ENCODE results near the gene PRKCG.
A peak's percentile ranks its signal among the peaks of the same experiment; 100 is the strongest.

Gene PRKCG

DNA sequence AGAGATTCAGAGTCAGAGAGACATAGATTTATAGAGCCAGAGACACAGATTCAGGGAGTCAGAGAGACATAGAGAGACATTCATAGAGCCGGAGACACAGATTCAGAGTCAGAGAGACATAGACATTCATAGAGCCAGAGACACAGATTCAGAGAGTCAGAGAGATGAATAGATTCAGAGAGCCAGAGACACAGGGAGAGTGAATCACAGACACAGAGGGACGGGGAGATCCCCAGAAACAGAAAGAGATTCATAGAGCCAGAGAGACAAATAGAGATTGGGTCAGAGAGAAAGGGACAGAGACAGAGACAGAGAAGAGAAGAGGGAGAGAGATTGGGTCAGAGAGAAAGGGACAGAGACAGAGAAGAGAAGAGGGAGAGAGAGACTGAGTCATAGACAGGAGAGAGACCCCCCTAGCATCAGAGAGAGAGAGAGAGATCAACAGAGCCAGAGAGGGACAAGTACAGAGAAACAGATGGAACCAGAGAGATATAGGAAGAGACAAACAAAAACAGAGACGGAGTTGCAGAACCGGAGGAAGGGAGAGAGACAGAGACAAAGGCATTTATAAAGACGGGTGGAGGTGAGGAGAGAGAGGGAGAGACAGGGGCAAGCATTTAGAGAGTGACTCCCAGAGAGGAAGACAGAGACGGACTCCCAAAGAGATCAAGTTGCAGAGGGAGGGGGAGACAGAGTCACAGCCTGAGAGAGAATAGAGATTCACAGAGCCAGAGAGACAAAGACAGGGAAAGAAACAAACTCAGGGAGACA lies 1.1 kb upstream of the PRKCG start:
- Histone ChIP-seq H3K27ac (ENCODE audit: low read depth in 2 of 2, low read length in 2 of 2) (no peak overlapping the region), H3K36me3 (ENCODE audit: control insufficient read depth in 2 of 2, insufficient read depth in 2 of 2, low read length in 2 of 2) (peaks cover 0 to 1% of the 10 kb centered on the region in 2 donors), H3K27me3 (ENCODE audit: control insufficient read depth in 2 of 2, insufficient read depth in 2 of 2, low read length in 2 of 2) (peaks cover 30 to 31% of the 10 kb centered on the region in 2 donors), H3K9me3 (ENCODE audit: control insufficient read depth in 2 of 2, low read length in 2 of 2) (no peaks in the 10 kb centered on the region), H3K4me1 (ENCODE audit: control insufficient read depth in 2 of 2, insufficient read depth in 2 of 2, low read length in 2 of 2) (peaks cover 11 to 19% of the 10 kb centered on the region in 2 donors), H3K9ac (ENCODE audit: low read depth in 1 of 2, low read length in 2 of 2) (no peak overlapping the region), H3K4me3 (ENCODE audit: low read length in 2 of 2) (no peak overlapping the region)

DNA sequence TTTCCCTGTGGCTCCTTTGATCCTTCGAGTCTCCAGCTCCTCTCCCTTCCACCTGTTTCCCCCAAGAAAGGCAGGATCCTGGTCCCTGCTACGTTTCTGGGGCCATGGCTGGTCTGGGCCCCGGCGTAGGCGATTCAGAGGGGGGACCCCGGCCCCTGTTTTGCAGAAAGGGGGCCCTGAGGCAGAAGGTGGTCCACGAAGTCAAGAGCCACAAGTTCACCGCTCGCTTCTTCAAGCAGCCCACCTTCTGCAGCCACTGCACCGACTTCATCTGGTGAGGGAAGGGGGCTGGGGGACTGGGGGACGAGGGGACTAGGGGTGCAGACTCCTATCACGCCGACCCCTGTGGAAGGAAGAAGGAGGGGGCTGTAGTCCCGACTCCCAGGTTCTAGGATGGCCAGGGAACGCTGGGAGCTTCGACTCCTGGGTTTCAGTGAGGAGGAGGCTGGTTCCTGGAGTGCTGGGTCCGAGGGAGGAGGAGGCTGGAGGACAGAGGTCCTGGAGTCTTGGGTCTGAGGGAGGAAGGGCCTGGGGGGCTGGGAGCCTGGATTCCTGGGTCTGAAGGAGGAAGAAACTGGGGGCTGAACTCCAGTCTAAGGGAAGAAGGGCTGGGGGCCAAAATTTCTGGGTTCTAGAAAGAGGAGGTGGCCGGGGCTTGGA lies 524 bp downstream of the PRKCG start:
- Histone ChIP-seq H3K9ac (ENCODE audit: low read depth in 1 of 2, low read length in 2 of 2) (no peak overlapping the region), H3K9me3 (ENCODE audit: control insufficient read depth in 2 of 2, low read length in 2 of 2) (no peaks in the 10 kb centered on the region), H3K27me3 (ENCODE audit: control insufficient read depth in 2 of 2, insufficient read depth in 2 of 2, low read length in 2 of 2) (peaks cover 30 to 31% of the 10 kb centered on the region in 2 donors), H3K27ac (ENCODE audit: low read depth in 2 of 2, low read length in 2 of 2) (no peak overlapping the region), H3K4me3 (ENCODE audit: low read length in 2 of 2) (peak overlapping the region in 1 of 2 donors; percentile 44), H3K4me1 (ENCODE audit: control insufficient read depth in 2 of 2, insufficient read depth in 2 of 2, low read length in 2 of 2) (peaks cover 11 to 19% of the 10 kb centered on the region in 2 donors), H3K36me3 (ENCODE audit: control insufficient read depth in 2 of 2, insufficient read depth in 2 of 2, low read length in 2 of 2) (no peaks in the 10 kb centered on the region)

DNA sequence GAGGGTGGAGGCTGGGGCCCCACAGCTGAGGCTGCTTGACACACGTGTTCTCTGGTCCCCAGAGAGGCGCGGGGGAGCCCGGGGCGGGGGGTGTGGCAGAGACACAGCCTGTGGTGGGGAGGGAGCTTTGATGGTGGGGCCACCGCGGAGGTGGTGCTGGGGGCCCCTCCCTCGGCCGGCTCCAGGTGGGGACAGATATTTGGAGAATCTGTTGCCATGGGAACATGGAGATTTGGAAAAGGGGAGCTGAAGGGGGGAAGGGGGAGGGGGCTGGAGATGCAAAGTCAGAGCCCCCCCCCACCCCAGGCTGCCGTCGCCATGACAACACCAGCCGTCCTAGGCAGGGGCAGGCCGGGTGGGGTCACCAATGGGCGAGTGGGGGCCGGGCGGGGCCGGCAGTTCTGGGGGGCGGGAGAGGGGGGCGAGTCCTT lies 1.2 kb downstream of the PRKCG start:
- no peaks in the 10 kb centered on the region for H3K9me3 ChIP-seq (ENCODE audit: control insufficient read depth in 2 of 2, low read length in 2 of 2)
- H3K36me3 ChIP-seq (ENCODE audit: control insufficient read depth in 2 of 2, insufficient read depth in 2 of 2, low read length in 2 of 2): no peaks in the 10 kb centered on the region
- no peak overlapping the region for H3K4me3 ChIP-seq (ENCODE audit: low read length in 2 of 2)
- no peak overlapping the region for H3K27ac ChIP-seq (ENCODE audit: low read depth in 2 of 2, low read length in 2 of 2)
- H3K9ac ChIP-seq (ENCODE audit: low read depth in 1 of 2, low read length in 2 of 2): no peak overlapping the region
- peaks cover 11 to 19% of the 10 kb centered on the region in 2 donors for H3K4me1 ChIP-seq (ENCODE audit: control insufficient read depth in 2 of 2, insufficient read depth in 2 of 2, low read length in 2 of 2)
- peaks cover 30 to 31% of the 10 kb centered on the region in 2 donors for H3K27me3 ChIP-seq (ENCODE audit: control insufficient read depth in 2 of 2, insufficient read depth in 2 of 2, low read length in 2 of 2)

DNA sequence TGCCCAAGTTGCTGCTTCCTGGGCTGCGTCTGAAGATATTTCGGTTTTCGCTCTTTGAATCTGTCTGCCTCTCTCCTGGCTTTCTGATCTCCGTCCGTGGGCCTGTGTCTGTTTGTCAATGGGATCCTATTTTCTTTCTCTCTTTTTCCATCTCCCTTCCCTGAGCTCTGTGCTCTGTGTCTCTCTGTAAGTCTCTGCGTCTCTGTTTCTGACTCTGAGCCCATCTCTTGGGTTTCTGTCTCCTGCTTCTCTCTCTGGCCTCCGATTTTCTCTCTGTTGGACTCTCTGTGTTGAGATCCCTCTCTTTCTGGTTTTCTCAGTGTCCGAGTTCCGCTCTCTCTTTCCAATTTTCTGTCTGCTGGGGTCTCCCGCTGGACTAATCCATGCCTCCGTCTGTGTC lies 1.7 kb downstream of the PRKCG start:
- Histone ChIP-seq H3K27me3 (ENCODE audit: control insufficient read depth in 2 of 2, insufficient read depth in 2 of 2, low read length in 2 of 2) (peaks cover 30 to 31% of the 10 kb centered on the region in 2 donors), H3K9me3 (ENCODE audit: control insufficient read depth in 2 of 2, low read length in 2 of 2) (no peaks in the 10 kb centered on the region), H3K36me3 (ENCODE audit: control insufficient read depth in 2 of 2, insufficient read depth in 2 of 2, low read length in 2 of 2) (no peaks in the 10 kb centered on the region), H3K4me1 (ENCODE audit: control insufficient read depth in 2 of 2, insufficient read depth in 2 of 2, low read length in 2 of 2) (peaks cover 10 to 17% of the 10 kb centered on the region in 2 donors), H3K9ac (ENCODE audit: low read depth in 1 of 2, low read length in 2 of 2) (no peak overlapping the region), H3K4me3 (ENCODE audit: low read length in 2 of 2) (no peak overlapping the region), H3K27ac (ENCODE audit: low read depth in 2 of 2, low read length in 2 of 2) (no peak overlapping the region)

- Histone ChIP-seq H3K4me1 (ENCODE audit: control insufficient read depth in 2 of 2, insufficient read depth in 2 of 2, low read length in 2 of 2) (peaks cover 8 to 14% of the 10 kb centered on the region in 2 donors), H3K4me3 (ENCODE audit: low read length in 2 of 2) (no peak overlapping the region), H3K27ac (ENCODE audit: low read depth in 2 of 2, low read length in 2 of 2) (no peak overlapping the region), H3K36me3 (ENCODE audit: control insufficient read depth in 2 of 2, insufficient read depth in 2 of 2, low read length in 2 of 2) (no peaks in the 10 kb centered on the region), H3K9ac (ENCODE audit: low read depth in 1 of 2, low read length in 2 of 2) (no peak overlapping the region), H3K27me3 (ENCODE audit: control insufficient read depth in 2 of 2, insufficient read depth in 2 of 2, low read length in 2 of 2) (peaks cover 30 to 31% of the 10 kb centered on the region in 2 donors), H3K9me3 (ENCODE audit: control insufficient read depth in 2 of 2, low read length in 2 of 2) (no peaks in the 10 kb centered on the region)
These were observed 2.3 kb downstream of the PRKCG start for GRCh38 chr19:53884256-53884655.

DNA sequence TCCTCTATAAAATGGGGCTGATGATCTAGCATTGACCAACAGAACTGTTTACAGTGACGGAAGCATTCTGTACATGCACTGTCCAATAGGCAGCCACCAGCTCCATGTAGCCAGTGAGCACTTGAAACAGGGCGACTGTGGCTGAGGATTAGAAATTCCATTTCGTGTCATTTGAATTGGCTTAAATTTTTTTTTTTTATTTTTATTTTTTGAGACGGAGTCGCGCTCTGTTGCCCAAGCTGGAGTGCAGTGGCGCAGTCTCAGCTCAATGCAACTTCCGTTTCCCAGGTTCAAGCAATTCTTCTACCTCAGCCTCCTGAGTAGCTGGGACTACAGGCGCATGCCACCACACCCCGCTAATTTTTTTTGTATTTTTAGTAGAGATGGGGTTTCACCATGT lies 3.0 kb downstream of the PRKCG start:
- H3K9ac ChIP-seq (ENCODE audit: low read depth in 1 of 2, low read length in 2 of 2): no peak overlapping the region
- peaks cover 24 to 26% of the 10 kb centered on the region in 2 donors for H3K27me3 ChIP-seq (ENCODE audit: control insufficient read depth in 2 of 2, insufficient read depth in 2 of 2, low read length in 2 of 2)
- H3K27ac ChIP-seq (ENCODE audit: low read depth in 2 of 2, low read length in 2 of 2): no peak overlapping the region

GRCh38 chr19:53892301-53892980 lies 10.4 kb downstream of the PRKCG start:
- Histone ChIP-seq H3K4me1 (ENCODE audit: control insufficient read depth in 2 of 2, insufficient read depth in 2 of 2, low read length in 2 of 2) (no peaks in the 10 kb centered on the region), H3K36me3 (ENCODE audit: control insufficient read depth in 2 of 2, insufficient read depth in 2 of 2, low read length in 2 of 2) (no peaks in the 10 kb centered on the region), H3K9me3 (ENCODE audit: control insufficient read depth in 2 of 2, low read length in 2 of 2) (no peaks in the 10 kb centered on the region), H3K4me3 (ENCODE audit: low read length in 2 of 2) (no peak overlapping the region), H3K27me3 (ENCODE audit: control insufficient read depth in 2 of 2, insufficient read depth in 2 of 2, low read length in 2 of 2) (peaks cover 2 to 3% of the 10 kb centered on the region in 2 donors), H3K27ac (ENCODE audit: low read depth in 2 of 2, low read length in 2 of 2) (no peak overlapping the region), H3K9ac (ENCODE audit: low read depth in 1 of 2, low read length in 2 of 2) (no peak overlapping the region)

More for the DNA sequence above, 3.0 kb downstream of the PRKCG start:
- Histone ChIP-seq H3K4me3 (ENCODE audit: low read length in 2 of 2) (no peak overlapping the region), H3K36me3 (ENCODE audit: control insufficient read depth in 2 of 2, insufficient read depth in 2 of 2, low read length in 2 of 2) (no peaks in the 10 kb centered on the region), H3K9me3 (ENCODE audit: control insufficient read depth in 2 of 2, low read length in 2 of 2) (no peaks in the 10 kb centered on the region), H3K4me1 (ENCODE audit: control insufficient read depth in 2 of 2, insufficient read depth in 2 of 2, low read length in 2 of 2) (peaks cover 8 to 10% of the 10 kb centered on the region in 2 donors)

- Histone ChIP-seq H3K9me3 (ENCODE audit: control insufficient read depth in 2 of 2, low read length in 2 of 2) (no peaks in the 10 kb centered on the region), H3K27me3 (ENCODE audit: control insufficient read depth in 2 of 2, insufficient read depth in 2 of 2, low read length in 2 of 2) (peaks cover 2 to 3% of the 10 kb centered on the region in 2 donors)
These were observed 11.0 kb downstream of the PRKCG start for GRCh38 chr19:53892981-53893325.

DNA sequence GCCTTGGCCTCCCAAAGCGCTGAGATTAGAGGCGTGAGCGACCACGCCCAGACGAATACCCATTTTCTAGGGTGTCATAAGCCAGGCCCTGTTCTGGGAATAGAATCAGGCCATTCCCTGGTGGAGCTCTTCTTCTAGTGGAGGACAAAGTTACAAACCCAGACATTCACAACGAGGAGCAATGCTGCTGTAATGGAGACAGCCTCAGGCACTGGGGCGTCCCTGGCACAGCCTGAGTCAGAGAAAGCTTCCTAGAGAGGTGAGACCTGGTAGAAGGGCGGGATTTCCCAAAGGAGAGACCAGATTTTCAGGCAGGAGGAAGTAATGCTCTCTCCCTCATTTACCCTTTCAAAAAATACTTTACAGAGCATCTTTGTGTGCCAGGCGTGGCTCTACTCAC lies 12.7 kb downstream of the PRKCG start:
- no peaks in the 10 kb centered on the region for H3K4me1 ChIP-seq (ENCODE audit: control insufficient read depth in 2 of 2, insufficient read depth in 2 of 2, low read length in 2 of 2)
- H3K27ac ChIP-seq (ENCODE audit: low read depth in 2 of 2, low read length in 2 of 2): no peak overlapping the region
- H3K9ac ChIP-seq (ENCODE audit: low read depth in 1 of 2, low read length in 2 of 2): peak overlapping the region in 1 of 2 donors; percentile 24
- no peaks in the 10 kb centered on the region for H3K9me3 ChIP-seq (ENCODE audit: control insufficient read depth in 2 of 2, low read length in 2 of 2)
- peaks cover 2 to 3% of the 10 kb centered on the region in 2 donors for H3K27me3 ChIP-seq (ENCODE audit: control insufficient read depth in 2 of 2, insufficient read depth in 2 of 2, low read length in 2 of 2)
- no peak overlapping the region for H3K4me3 ChIP-seq (ENCODE audit: low read length in 2 of 2)
- no peaks in the 10 kb centered on the region for H3K36me3 ChIP-seq (ENCODE audit: control insufficient read depth in 2 of 2, insufficient read depth in 2 of 2, low read length in 2 of 2)

More at GRCh38 chr19:53892981-53893325, 11.0 kb downstream of the PRKCG start:
- no peaks in the 10 kb centered on the region for H3K36me3 ChIP-seq (ENCODE audit: control insufficient read depth in 2 of 2, insufficient read depth in 2 of 2, low read length in 2 of 2)
- no peak overlapping the region for H3K9ac ChIP-seq (ENCODE audit: low read depth in 1 of 2, low read length in 2 of 2)
- H3K27ac ChIP-seq (ENCODE audit: low read depth in 2 of 2, low read length in 2 of 2): no peak overlapping the region
- no peak overlapping the region for H3K4me3 ChIP-seq (ENCODE audit: low read length in 2 of 2)
- H3K4me1 ChIP-seq (ENCODE audit: control insufficient read depth in 2 of 2, insufficient read depth in 2 of 2, low read length in 2 of 2): no peaks in the 10 kb centered on the region

- peaks cover 2 to 3% of the 10 kb centered on the region in 2 donors for H3K27me3 ChIP-seq (ENCODE audit: control insufficient read depth in 2 of 2, insufficient read depth in 2 of 2, low read length in 2 of 2)
- H3K9me3 ChIP-seq (ENCODE audit: control insufficient read depth in 2 of 2, low read length in 2 of 2): no peaks in the 10 kb centered on the region
- H3K27ac ChIP-seq (ENCODE audit: low read depth in 2 of 2, low read length in 2 of 2): no peak overlapping the region
- H3K9ac ChIP-seq (ENCODE audit: low read depth in 1 of 2, low read length in 2 of 2): no peak overlapping the region
- no peak overlapping the region for H3K4me3 ChIP-seq (ENCODE audit: low read length in 2 of 2)
- H3K4me1 ChIP-seq (ENCODE audit: control insufficient read depth in 2 of 2, insufficient read depth in 2 of 2, low read length in 2 of 2): no peaks in the 10 kb centered on the region
- no peaks in the 10 kb centered on the region for H3K36me3 ChIP-seq (ENCODE audit: control insufficient read depth in 2 of 2, insufficient read depth in 2 of 2, low read length in 2 of 2)
These were observed 14.7 kb downstream of the PRKCG start for GRCh38 chr19:53896682-53897081.
